Astrocyte (in vitro differentiated cells and primary cell): ENCODE measurements around the gene HOXD9.

Experiments
- CTCF ChIP-seq: IDR thresholded peaks from 2 replicates; pipeline ENCODE4 v1.5.1; 2011; ENCODE audit warnings: low read depth, mild to moderate bottlenecking, inconsistent platforms, low read length, moderate library complexity; ENCODE audit not compliant: insufficient read depth
- EZH2 ChIP-seq: IDR thresholded peaks from 2 replicates; pipeline ENCODE4 v1.6.1; 2012; ENCODE audit warnings: mild to moderate bottlenecking, low read length, inconsistent platforms; ENCODE audit not compliant: insufficient read depth

- TF ChIP-seq CTCF (no peak), EZH2 (no peak)
Observed at GRCh38 chr2:176142281-176142680, 19.8 kb downstream of the HOXD9 start.
